ENCODE results near the gene VCAN.

DNA sequence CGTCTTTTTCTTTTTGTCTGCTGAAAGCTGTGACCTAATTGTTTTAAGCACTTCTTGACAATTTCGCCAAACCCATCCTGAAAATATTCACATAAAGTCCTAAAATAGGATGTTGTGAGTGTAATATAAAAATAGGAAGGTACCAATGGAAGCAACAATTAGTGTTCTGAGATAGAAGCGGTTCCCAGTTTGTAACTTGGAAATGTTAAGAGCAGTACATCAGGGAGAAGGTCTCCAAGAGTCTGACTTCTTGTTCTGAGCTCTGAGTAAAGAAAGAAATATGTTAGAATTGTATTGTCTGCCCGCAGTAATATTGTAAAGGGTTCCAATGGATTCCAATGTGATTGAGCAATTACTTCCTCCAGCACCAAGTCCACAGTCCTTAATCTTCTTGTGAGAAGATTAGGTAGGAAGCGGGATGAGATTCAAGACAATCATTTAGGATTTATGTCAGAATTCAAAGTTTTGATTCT is 3.9 kb downstream of the VCAN start:
- TF ChIP-seq, protein P1, sequence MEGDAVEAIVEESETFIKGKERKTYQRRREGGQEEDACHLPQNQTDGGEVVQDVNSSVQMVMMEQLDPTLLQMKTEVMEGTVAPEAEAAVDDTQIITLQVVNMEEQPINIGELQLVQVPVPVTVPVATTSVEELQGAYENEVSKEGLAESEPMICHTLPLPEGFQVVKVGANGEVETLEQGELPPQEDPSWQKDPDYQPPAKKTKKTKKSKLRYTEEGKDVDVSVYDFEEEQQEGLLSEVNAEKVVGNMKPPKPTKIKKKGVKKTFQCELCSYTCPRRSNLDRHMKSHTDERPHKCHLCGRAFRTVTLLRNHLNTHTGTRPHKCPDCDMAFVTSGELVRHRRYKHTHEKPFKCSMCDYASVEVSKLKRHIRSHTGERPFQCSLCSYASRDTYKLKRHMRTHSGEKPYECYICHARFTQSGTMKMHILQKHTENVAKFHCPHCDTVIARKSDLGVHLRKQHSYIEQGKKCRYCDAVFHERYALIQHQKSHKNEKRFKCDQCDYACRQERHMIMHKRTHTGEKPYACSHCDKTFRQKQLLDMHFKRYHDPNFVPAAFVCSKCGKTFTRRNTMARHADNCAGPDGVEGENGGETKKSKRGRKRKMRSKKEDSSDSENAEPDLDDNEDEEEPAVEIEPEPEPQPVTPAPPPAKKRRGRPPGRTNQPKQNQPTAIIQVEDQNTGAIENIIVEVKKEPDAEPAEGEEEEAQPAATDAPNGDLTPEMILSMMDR (IDR thresholded peaks at IDR 0.05; ENCODE audit: low read depth, low read length) = no peak
- TF ChIP-seq POLR2A (IDR thresholded peaks at IDR 0.05; ENCODE audit: extremely low read depth, insufficient read length) (no peak), MYC (IDR thresholded peaks at IDR 0.05; ENCODE audit: low read depth, low read length) (no peak)

Data from NB4 (cell line).